OCI-LY3 (cell line): ENCODE data around the gene PIP4P1.

Source experiments
- CTCF ChIP-seq: fragments of 200-600, 300-600 bp; sonication (generic); IDR thresholded peaks from 2 replicates; pipeline ENCODE4 v1.5.1; 2014; ENCODE audit warnings: antibody characterized with exemption, low read length, low read depth
- EZH2phosphoT487 ChIP-seq: fragments of 200-600 bp; shearing (Covaris generic); IDR thresholded peaks from 2 replicates; pipeline ENCODE4 v1.6.1; 2018; ENCODE audit warnings: antibody characterized with exemption, mixed run types, low read depth

GRCh38 chr14:20416223-20416622 is 45.0 kb downstream of the PIP4P1 start:
- TF ChIP-seq CTCF (no peak), EZH2phosphoT487 (no peak)
